HUES48 (cell line): ENCODE data around the gene ABCG1.

Experiments
- H3K27ac ChIP-seq: one replicate; pipeline ENCODE4 v1.7.0; 2013; ENCODE audit warnings: low read depth, low read length, inconsistent platforms
- H3K27me3 ChIP-seq: 2 replicates; pipeline ENCODE4 v1.6.1; 2013; ENCODE audit warnings: mild to moderate bottlenecking, low read length; ENCODE audit not compliant: control insufficient read depth, insufficient read depth
- H3K36me3 ChIP-seq: 2 replicates; pipeline ENCODE4 v1.6.1; 2013; ENCODE audit warnings: low read length; ENCODE audit not compliant: control insufficient read depth, insufficient read depth
- H3K4me1 ChIP-seq: 2 replicates; pipeline ENCODE4 v1.6.1; 2013; ENCODE audit warnings: mild to moderate bottlenecking, low read length; ENCODE audit not compliant: control insufficient read depth, insufficient read depth
- H3K4me3 ChIP-seq: 2 replicates; pipeline ENCODE4 v1.5.1; 2013; ENCODE audit warnings: mild to moderate bottlenecking, low read depth, low read length
- H3K9ac ChIP-seq: 2 replicates; pipeline ENCODE4 v1.6.1; 2013; ENCODE audit warnings: mild to moderate bottlenecking, low read depth, low read length, moderate library complexity
- H3K9me3 ChIP-seq: 2 replicates; pipeline ENCODE4 v1.6.1; 2013; ENCODE audit warnings: low read length; ENCODE audit not compliant: control insufficient read depth, insufficient read depth

Gene ABCG1

DNA sequence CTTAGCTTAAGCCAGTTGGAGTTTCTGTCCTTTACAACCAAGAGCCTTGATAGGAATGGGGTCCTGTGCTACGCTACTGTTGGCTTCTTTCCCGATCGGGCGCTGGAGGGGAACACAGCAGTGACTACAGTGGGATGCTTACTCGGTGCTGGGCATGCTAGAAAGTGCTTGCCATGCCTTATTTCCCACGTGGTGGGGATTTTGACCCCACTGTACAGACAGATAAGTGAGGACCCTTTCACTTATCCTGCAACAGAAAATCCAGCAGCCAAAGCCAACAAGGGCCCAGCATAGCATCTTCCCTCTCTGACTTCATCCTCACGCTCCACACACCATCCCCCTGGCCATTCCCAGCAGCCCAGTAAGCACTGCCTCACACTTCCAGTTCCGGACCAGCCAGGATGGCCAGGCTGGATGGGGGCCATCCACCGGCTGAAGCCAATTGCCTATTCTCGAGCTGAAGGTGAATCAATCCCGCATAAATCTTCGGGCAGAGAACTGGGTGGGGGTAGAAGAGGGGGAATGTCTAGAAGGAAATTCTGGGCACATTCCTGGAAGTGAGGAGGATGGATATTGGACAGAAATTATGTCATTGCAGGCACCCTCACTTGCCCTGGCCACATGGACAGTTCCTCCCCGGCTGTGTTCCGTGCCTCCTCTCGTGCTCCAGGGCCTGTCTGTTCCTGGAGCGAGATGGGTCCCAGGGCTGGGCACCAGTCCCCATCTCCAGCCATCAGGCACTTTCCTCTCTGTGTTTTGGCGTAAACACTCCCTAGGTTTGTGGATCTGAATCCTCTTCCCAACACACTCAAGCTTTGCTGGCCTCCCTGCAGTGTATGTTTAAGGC lies 2.0 kb upstream of the ABCG1 start:
- Histone ChIP-seq H3K36me3 (no peaks in the 10 kb centered on the region), H3K9me3 (0 out of 2 replicates have a peak, but pooled peaks cover 5% of the 10 kb centered on the region), H3K27me3 (peaks cover 55% of the 10 kb centered on the region), H3K4me1 (peaks cover 3% of the 10 kb centered on the region), H3K4me3 (no peak overlapping the region), H3K9ac (no peak overlapping the region), H3K27ac (no peak overlapping the region)

DNA sequence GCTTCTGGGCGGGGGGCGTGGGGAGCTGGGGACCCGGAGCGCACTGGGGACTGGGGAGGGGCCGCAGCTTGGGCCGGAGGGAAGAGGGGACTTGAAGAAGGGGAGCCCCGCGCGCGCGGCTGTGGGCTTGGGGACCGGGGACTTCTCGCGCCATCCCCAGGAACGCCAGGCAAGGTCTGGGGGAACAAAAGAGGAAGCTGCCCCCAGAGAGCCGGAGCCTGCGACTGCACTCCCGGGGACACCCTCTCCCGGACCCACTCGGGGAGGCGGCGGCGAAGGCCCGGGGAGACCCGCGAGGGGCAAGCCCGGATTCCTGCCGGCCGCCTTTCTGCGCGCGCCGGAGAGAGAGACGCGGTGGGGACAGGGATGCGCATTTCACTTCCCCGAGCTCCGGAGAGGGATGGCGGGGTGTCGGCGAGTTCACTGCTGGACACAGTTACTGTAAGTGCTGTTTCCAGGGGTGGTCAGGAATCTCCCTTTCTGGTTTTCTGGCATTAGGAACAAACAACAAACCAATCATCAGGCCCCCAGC lies 732 bp downstream of the ABCG1 start:
- Histone ChIP-seq H3K4me3 (peak overlapping the region; percentile 67), H3K9me3 (0 out of 2 replicates have a peak, but pooled peaks cover 5% of the 10 kb centered on the region), H3K27ac (no peak overlapping the region), H3K9ac (no peak overlapping the region), H3K4me1 (peaks cover 3% of the 10 kb centered on the region), H3K27me3 (peaks cover 67% of the 10 kb centered on the region), H3K36me3 (no peaks in the 10 kb centered on the region)

DNA sequence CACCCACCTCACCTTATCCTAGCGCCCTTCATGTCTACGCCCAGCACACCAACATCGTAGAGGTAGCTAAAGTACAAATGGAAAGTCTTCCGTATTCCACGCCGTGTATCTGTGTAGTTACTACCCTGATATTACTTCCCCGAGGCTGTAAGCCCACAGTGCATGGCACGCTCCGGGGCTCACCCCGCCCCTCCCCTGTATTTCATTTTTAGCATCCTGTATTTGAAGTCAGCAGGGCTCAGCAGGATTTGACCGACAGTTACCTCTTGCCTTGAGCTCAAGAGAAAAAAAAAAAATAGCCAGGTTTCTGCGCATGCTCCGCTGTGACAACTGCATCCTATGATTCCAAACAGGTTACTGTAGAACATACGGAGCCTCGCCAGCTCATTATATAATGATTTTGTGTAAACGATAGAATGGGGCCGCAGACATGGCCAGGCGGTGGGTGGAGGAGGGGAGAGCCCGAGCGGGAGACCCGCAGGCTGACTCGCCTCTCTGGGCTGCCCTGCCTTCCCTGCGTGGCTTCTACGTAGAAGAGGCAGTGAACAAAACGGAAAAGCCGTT lies 1.3 kb downstream of the ABCG1 start:
- peaks cover 3% of the 10 kb centered on the region for H3K4me1 ChIP-seq
- H3K36me3 ChIP-seq: no peaks in the 10 kb centered on the region
- H3K27me3 ChIP-seq: peaks cover 71% of the 10 kb centered on the region
- 0 out of 2 replicates have a peak, but pooled peaks cover 4% of the 10 kb centered on the region for H3K9me3 ChIP-seq
- peak overlapping the region; percentile 67 for H3K4me3 ChIP-seq
- H3K9ac ChIP-seq: no peak overlapping the region
- H3K27ac ChIP-seq: no peak overlapping the region

DNA sequence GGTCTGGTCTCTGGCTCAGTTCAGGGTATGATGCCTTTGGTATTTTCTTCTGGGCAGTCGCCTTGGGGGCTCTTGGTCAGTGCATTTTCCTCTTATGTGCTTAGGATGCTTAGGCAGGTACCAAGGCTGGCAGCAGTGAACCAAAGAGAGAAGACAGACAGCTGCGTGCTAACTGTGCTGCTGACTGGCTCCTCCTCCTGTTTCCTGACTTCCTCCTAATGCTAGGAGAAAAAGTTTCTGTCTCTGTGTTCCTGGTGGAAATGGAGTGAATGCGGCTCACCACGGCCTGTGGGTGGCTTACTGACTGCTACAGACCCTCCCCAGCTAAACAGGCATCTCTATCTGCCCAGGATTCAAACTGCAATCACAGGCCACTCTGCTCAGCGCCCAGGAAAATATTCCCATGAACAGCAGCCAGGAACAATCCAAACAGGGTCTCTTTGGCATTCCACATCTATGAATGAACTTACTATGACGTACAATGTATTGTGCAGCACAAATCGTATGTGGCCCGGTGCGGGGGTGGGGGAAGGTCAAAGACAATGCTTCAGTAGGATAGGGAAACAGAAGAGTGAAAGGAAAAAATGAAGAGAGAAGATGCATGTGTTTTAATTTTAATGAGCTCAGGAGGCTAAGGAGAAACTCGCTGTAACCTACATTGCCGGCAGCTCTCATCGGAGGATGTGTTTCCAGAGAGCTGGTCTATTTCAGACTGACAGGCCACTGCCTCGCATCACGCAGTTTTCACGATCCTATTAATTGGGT lies 2.8 kb downstream of the ABCG1 start:
- H3K36me3 ChIP-seq: no peaks in the 10 kb centered on the region
- H3K4me1 ChIP-seq: peaks cover 3% of the 10 kb centered on the region
- H3K27me3 ChIP-seq: peaks cover 71% of the 10 kb centered on the region
- H3K4me3 ChIP-seq: no peak overlapping the region
- H3K9me3 ChIP-seq: no peaks in the 10 kb centered on the region
- no peak overlapping the region for H3K9ac ChIP-seq
- no peak overlapping the region for H3K27ac ChIP-seq

DNA sequence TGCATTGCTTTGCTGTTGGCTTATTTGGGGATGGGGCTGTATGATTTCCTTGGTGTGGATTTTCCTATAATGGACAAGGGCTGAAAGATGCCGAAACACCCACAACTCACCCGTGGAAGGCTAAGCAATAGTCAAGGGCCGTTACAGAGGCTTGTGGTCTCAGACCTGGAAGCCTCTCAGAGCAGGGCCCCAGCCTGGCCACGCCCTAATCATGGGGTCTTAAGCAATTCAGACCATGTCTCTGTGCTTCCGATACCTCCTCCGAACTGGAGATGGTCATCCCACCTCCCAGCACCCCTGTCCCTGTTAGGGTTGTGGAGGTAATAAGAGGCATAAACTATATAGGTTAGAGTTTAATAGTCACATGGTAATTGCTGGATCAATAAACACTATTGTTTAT lies 3.4 kb downstream of the ABCG1 start:
- Histone ChIP-seq H3K36me3 (no peaks in the 10 kb centered on the region), H3K4me3 (no peak overlapping the region), H3K9me3 (no peaks in the 10 kb centered on the region), H3K4me1 (peaks cover 3% of the 10 kb centered on the region), H3K9ac (no peak overlapping the region), H3K27me3 (peaks cover 65% of the 10 kb centered on the region), H3K27ac (no peak overlapping the region)

DNA sequence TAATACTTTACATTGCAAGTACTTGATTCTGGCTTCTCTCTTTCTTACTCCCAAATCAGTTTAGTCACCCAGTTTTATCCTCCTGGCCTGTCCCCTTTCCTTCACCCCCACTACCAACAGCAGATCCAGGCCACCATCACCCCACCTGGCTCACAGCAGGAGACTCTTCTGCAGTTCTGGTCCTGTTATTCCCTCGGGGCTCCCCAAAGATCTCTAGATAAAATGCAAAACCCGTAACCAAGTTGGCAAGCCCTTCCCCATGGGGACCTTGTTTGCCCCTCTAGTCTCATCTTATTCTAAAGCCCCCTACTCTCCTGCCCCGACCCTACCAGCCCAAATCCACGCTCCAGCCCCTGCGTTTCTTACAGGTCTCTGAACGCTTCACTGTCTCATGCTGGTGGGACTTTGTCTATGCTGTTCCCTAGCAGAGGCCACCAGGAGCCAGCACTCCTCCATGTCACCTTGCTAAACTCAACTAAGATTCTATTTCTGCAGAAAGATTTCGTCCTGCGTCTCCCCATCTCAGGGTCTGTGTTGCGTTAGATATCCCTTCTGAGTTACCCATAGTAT lies 4.0 kb downstream of the ABCG1 start:
- H3K9me3 ChIP-seq: no peaks in the 10 kb centered on the region
- H3K9ac ChIP-seq: no peak overlapping the region
- H3K4me1 ChIP-seq: peaks cover 3% of the 10 kb centered on the region
- no peak overlapping the region for H3K27ac ChIP-seq
- no peaks in the 10 kb centered on the region for H3K36me3 ChIP-seq
- peaks cover 60% of the 10 kb centered on the region for H3K27me3 ChIP-seq
- H3K4me3 ChIP-seq: no peak overlapping the region

DNA sequence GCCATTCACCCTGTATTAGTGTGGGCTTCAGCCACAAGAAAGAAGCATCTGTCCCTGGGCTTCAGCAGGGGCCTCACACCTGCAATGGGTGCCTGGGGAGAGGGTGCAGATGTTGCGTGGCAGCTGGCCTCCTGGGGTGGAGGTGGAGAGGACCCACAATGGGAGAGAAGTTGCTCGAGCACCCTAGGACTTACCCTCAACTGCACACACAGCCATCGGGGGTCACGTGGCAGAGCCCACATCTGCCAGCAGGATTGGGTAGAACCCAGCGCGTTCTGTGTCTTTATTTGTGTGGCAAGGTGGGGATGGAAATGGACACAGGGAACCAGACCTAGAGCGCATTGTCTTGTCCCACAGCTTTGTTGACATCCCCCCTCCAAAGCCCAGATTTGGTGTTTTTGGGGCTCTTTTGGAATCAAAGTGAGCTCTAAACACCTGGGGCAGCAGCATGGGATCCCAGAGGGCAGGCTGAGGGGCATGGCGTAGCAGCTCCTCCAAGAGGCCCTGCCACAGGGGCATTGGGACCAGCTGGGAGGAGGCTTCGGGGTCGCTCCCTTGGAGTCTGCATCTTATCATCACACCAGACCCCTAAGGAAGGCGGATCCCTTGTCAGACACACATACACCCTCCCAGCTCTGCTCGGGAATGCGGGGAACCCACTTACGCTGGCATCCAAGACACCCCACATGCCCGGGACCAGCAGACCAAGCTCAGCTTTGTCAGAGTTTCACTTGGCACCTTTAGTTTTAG lies 5.1 kb downstream of the ABCG1 start:
- Histone ChIP-seq H3K4me3 (no peak overlapping the region), H3K9me3 (no peaks in the 10 kb centered on the region), H3K27me3 (peaks cover 50% of the 10 kb centered on the region), H3K36me3 (no peaks in the 10 kb centered on the region), H3K27ac (no peak overlapping the region), H3K9ac (no peak overlapping the region), H3K4me1 (peaks cover 3% of the 10 kb centered on the region)

DNA sequence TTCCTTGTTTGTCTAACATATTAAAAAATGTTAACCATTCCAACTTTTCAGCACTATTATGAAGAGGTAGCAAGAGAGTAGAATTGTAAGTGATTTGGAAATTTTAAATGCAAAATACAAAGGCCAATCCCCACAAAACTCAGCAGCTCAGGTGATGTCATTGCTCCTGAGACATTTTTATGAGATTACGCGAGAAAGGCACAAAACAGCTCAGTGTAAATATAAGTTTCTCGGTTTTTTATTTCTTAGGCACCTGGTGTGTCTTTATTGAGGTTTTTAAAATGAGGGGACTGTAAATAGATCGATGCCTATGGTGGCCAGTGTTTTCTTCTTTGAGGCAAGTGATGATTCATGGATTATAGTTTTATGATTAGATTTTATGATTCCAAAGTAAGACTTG lies 6.1 kb downstream of the ABCG1 start:
- peaks cover 40% of the 10 kb centered on the region for H3K27me3 ChIP-seq
- H3K36me3 ChIP-seq: no peaks in the 10 kb centered on the region
- H3K27ac ChIP-seq: no peak overlapping the region
- peaks cover under 1% of the 10 kb centered on the region for H3K4me1 ChIP-seq
- no peaks in the 10 kb centered on the region for H3K9me3 ChIP-seq
- no peak overlapping the region for H3K4me3 ChIP-seq
- no peak overlapping the region for H3K9ac ChIP-seq

DNA sequence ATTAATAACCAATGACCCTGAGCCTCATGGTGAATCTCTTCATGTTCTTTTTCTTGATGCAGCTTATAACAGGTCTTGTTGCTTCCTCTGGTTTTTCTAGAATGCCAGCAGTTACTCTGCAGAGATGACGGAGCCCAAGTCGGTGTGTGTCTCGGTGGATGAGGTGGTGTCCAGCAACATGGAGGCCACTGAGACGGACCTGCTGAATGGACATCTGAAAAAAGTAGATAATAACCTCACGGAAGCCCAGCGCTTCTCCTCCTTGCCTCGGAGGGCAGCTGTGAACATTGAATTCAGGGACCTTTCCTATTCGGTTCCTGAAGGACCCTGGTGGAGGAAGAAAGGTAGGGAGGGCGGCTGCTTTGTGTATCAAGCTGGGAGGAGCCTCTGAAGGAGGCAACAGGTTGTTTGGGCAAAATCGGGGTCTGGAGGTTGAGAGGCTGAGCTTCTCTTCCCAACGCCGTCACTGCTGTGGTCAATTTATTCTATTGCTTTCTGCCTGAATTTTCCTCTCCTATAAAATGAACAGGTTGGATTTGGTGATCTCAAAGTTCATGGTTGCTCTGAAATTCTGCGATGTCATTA lies 6.7 kb downstream of the ABCG1 start:
- no peaks in the 10 kb centered on the region for H3K4me1 ChIP-seq
- H3K9me3 ChIP-seq: no peaks in the 10 kb centered on the region
- no peak overlapping the region for H3K9ac ChIP-seq
- no peaks in the 10 kb centered on the region for H3K36me3 ChIP-seq
- H3K4me3 ChIP-seq: no peak overlapping the region
- H3K27me3 ChIP-seq: peaks cover 34% of the 10 kb centered on the region
- no peak overlapping the region for H3K27ac ChIP-seq

DNA sequence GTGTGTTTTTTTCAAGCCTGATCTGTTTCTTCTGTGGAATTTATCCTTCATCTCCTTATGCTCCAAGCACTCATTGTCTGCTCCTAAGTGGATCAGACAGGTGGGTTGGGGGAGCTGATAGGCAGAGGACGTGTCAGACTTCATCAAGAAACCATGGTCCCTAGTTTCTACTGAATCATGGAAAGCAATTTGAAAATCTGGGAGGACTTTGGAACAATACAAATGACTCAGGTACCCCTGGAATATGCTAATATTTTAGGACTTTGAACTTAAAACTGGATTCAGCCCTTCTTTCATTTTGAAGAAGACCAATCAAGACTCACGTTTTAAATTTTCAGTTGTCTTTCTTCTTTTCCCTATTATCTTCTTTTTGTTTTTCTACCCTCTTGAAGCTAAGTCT lies 7.7 kb downstream of the ABCG1 start:
- no peaks in the 10 kb centered on the region for H3K4me1 ChIP-seq
- no peak overlapping the region for H3K27ac ChIP-seq
- no peaks in the 10 kb centered on the region for H3K9me3 ChIP-seq
- peaks cover 24% of the 10 kb centered on the region for H3K27me3 ChIP-seq
- no peak overlapping the region for H3K9ac ChIP-seq
- H3K4me3 ChIP-seq: no peak overlapping the region
- H3K36me3 ChIP-seq: no peaks in the 10 kb centered on the region
